ENCODE results near the gene AGBL5. TPM values are rescaled to one million over a fixed set of nuclear protein-coding genes. Genes with fewer than 3 reads are reported as not detected.

The AGBL5 gene
- total and polyA plus RNA-seq, 2 donors (not counting 1 experiment from before 2014, with no cell fraction given): 10.0 to 17.5 TPM

GRCh38 chr2:27092696-27093429, 41.4 kb downstream of the AGBL5 start:
- ChIA-PET CTCF (interaction anchor here (0.7 to 1.3 kb wide), 2 partner anchors 187 to 189 kb away, joined by 3 to 5 read pairs; no protein-coding TSS in a partner anchor), POLR2A (no interaction called here)
- no peak overlapping the region for H2AFZ ChIP-seq (ENCODE audit: insufficient read depth, low read depth, low read length, poor library complexity, severe bottlenecking)
- peaks cover 11% of the 10 kb centered on the region for H3K4me1 Mint-ChIP-seq
- TF ChIP-seq EZH2 (IDR thresholded peaks at IDR 0.05; ENCODE audit: borderline replicate concordance, insufficient read depth, low read depth, low read length, poor library complexity, severe bottlenecking) (no peak), CTCF (IDR thresholded peaks at IDR 0.05) (no peak)
- H3K9me3 Mint-ChIP-seq (ENCODE audit: insufficient read depth): no peaks in the 10 kb centered on the region
- no peak overlapping the region for H3K4me3 ChIP-seq (ENCODE audit: control extremely low read depth in 1 of 5, extremely low read depth in 1 of 5, insufficient read depth in 1 of 5, low read depth in 2 of 5, low read length in 4 of 5)
- no peak overlapping the region for H3K4me3 Mint-ChIP-seq
- H3K27ac Mint-ChIP-seq: no peak overlapping the region
- ATAC-seq (ENCODE audit: low read depth) (no peak), DNase-seq (no peak)
- WGBS (ENCODE audit: insufficient coverage): 86% methylated on average over 10 of the region's 10 CpGs
- no peaks in the 10 kb centered on the region for H3K27me3 Mint-ChIP-seq
- H3K9me3 ChIP-seq (ENCODE audit: control extremely low read depth in 1 of 3, control insufficient read depth in 2 of 3, insufficient read depth in 1 of 3, low read length in 2 of 3): no peaks in the 10 kb centered on the region
- no peaks in the 10 kb centered on the region for H3K36me3 ChIP-seq (replicated peaks in 1 of 2; ENCODE audit: control extremely low read depth in 1 of 2, control insufficient read depth in 1 of 2, extremely low read depth in 1 of 2, insufficient read depth in 2 of 2, low read length in 1 of 2)
- peaks cover 6 to 9% of the 10 kb centered on the region in 2 donors for H3K4me1 ChIP-seq (ENCODE audit: control insufficient read depth in 2 of 2, insufficient read depth in 2 of 2, low read length in 2 of 2)
- H3K27ac ChIP-seq (ENCODE audit: low read length in 2 of 2): no peak overlapping the region
- H3K27me3 ChIP-seq (replicated peaks in 1 of 4; ENCODE audit: control extremely low read depth in 1 of 4, control insufficient read depth in 3 of 4, insufficient read depth in 4 of 4, low read length in 3 of 4): no peaks in the 10 kb centered on the region
- intact Hi-C loops (cut with micrococcal nuclease): no loop called here
- H3K9ac ChIP-seq (ENCODE audit: low read length): no peak overlapping the region
- no peak overlapping the region for H3K4me2 ChIP-seq (replicated peaks; ENCODE audit: low read depth, low read length, poor library complexity, severe bottlenecking)
- H3K79me2 ChIP-seq (ENCODE audit: control insufficient read depth, insufficient read depth, low read length): no peaks in the 10 kb centered on the region
- H4K20me1 ChIP-seq (ENCODE audit: control insufficient read depth, insufficient read depth, low read length, poor library complexity, severe bottlenecking): no peaks in the 10 kb centered on the region
